Thyroid gland (tissue), 4 donors: ENCODE measurements around the gene GINM1.

Experiments
- POLR2A ChIP-seq, 2 donors: fragments of 450-650 bp; IDR thresholded peaks; one replicate each; pipeline ENCODE4 v1.6.1; 2017; ENCODE audit warnings: antibody characterized with exemption in 2 of 2, mild to moderate bottlenecking in 2 of 2, moderate library complexity in 1 of 2
- TF ChIP-seq, protein P1 (sequence below), 6 experiments: fragments of 200-600 bp in 3 of 6; fragments of 450-650 bp in 3 of 6; sonication (generic) in 3 of 6; IDR thresholded peaks; one replicate each; pipeline ENCODE4 v1.5.1; 2016 to 2019; ENCODE audit warnings: antibody characterized with exemption in 6 of 6, mild to moderate bottlenecking in 2 of 6, inconsistent platforms in 1 of 6, moderate library complexity in 1 of 6

GRCh38 chr6:149593408-149593807, 27.2 kb downstream of the GINM1 start:
- TF ChIP-seq, protein P1, sequence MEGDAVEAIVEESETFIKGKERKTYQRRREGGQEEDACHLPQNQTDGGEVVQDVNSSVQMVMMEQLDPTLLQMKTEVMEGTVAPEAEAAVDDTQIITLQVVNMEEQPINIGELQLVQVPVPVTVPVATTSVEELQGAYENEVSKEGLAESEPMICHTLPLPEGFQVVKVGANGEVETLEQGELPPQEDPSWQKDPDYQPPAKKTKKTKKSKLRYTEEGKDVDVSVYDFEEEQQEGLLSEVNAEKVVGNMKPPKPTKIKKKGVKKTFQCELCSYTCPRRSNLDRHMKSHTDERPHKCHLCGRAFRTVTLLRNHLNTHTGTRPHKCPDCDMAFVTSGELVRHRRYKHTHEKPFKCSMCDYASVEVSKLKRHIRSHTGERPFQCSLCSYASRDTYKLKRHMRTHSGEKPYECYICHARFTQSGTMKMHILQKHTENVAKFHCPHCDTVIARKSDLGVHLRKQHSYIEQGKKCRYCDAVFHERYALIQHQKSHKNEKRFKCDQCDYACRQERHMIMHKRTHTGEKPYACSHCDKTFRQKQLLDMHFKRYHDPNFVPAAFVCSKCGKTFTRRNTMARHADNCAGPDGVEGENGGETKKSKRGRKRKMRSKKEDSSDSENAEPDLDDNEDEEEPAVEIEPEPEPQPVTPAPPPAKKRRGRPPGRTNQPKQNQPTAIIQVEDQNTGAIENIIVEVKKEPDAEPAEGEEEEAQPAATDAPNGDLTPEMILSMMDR (IDR thresholded peaks at IDR 0.05), result no peak
- TF ChIP-seq POLR2A (IDR thresholded peaks at IDR 0.05), result no peak
